ENCODE data around the gene NDST3.

Gene NDST3

DNA sequence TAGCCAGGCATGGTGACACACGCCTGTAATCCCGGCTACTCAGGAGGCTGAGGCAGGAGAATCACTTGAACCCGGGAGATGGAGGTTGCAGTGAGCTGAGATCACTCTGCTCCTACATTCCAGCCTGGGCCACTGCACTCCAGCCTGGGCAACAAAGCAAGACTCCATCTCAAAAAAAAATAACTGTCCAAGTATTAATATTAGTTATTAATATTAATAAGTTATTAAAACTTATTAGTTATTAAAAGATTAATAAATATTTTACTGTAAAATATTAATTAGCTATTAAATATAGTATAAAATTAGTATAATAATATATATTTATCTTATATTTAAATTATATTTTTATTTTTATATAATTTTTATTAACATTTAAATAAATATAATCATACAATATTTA is 19.5 kb upstream of the NDST3 start:
- no peak for DNase-seq
- H3K79me2 ChIP-seq (ENCODE audit: insufficient read depth, low read length) = no peaks in the 10 kb centered on the region
- no peak overlapping the region for H2AFZ ChIP-seq (ENCODE audit: low read depth, low read length)
- H4K20me1 ChIP-seq (ENCODE audit: insufficient read depth, low read length) = no peaks in the 10 kb centered on the region
- H3K9ac ChIP-seq (ENCODE audit: low read depth, low read length) = no peak overlapping the region
- H3K36me3 ChIP-seq (ENCODE audit: insufficient read depth, low read length) = no peaks in the 10 kb centered on the region
- no peaks in the 10 kb centered on the region for H3K27me3 ChIP-seq (ENCODE audit: insufficient read depth, low read length, poor library complexity)
- ATAC-seq (ENCODE audit: insufficient read depth, low read depth) = no peak
- no peaks in the 10 kb centered on the region for H3K4me1 ChIP-seq (ENCODE audit: insufficient read depth, low read length)
- H3K4me3 ChIP-seq (ENCODE audit: low read depth in 1 of 2, low read length in 2 of 2) = no peak overlapping the region
- TF ChIP-seq EZH2 (IDR thresholded peaks at IDR 0.05; ENCODE audit: borderline replicate concordance, low read depth, low read length, severe bottlenecking) = no peak
- no peak overlapping the region for H3K27ac ChIP-seq (ENCODE audit: low read length)
- no peaks in the 10 kb centered on the region for H3K9me3 ChIP-seq (ENCODE audit: insufficient read depth, low read length, severe bottlenecking)
- no peak overlapping the region for H3K4me2 ChIP-seq (ENCODE audit: insufficient read depth, low read length)

DNA sequence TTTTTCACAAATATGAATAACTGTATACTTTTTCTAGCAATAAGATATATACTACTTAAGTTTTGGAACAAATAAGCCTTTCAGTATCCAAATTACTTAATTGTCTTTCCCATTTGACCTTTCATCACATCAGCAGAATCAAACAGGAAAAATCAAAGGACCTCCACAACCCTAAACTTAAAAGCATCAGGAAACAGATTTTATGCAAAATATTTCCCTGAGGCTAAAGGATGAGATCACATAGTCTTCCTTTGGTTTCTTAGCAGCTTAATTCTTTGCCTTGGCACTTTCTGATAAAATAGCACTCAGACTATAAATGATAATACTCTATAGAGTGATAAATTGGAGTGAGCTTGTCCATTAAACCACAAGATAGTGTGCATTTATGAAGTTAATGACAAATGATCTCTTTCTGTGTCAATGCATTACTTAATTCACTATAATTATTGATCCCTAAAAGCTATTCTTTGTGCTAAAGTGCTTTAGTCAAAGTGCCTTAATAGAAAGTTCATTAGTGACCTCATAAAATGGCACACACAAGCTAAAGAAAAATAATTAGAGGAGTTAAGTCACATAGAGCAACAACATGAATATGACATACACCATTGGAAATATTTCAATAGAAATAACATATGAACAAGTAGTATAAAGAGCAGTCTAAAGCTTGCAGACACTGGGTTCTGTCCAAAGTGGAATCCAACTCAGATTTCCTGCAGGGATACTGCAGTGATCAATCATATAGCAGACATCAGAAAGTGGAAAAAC is 15.7 kb upstream of the NDST3 start:
- no peaks in the 10 kb centered on the region for H3K4me1 ChIP-seq (ENCODE audit: insufficient read depth, low read length)
- no peak overlapping the region for H3K27ac ChIP-seq (ENCODE audit: low read length)
- no peak overlapping the region for H3K4me2 ChIP-seq (ENCODE audit: insufficient read depth, low read length)
- no peaks in the 10 kb centered on the region for H3K36me3 ChIP-seq (ENCODE audit: insufficient read depth, low read length)
- no peaks in the 10 kb centered on the region for H3K9me3 ChIP-seq (ENCODE audit: insufficient read depth, low read length, severe bottlenecking)
- H3K4me3 ChIP-seq (ENCODE audit: low read depth in 1 of 2, low read length in 2 of 2) = no peak overlapping the region
- TF ChIP-seq EZH2 (IDR thresholded peaks at IDR 0.05; ENCODE audit: borderline replicate concordance, low read depth, low read length, severe bottlenecking) = no peak
- TF ChIP-seq, protein P1, sequence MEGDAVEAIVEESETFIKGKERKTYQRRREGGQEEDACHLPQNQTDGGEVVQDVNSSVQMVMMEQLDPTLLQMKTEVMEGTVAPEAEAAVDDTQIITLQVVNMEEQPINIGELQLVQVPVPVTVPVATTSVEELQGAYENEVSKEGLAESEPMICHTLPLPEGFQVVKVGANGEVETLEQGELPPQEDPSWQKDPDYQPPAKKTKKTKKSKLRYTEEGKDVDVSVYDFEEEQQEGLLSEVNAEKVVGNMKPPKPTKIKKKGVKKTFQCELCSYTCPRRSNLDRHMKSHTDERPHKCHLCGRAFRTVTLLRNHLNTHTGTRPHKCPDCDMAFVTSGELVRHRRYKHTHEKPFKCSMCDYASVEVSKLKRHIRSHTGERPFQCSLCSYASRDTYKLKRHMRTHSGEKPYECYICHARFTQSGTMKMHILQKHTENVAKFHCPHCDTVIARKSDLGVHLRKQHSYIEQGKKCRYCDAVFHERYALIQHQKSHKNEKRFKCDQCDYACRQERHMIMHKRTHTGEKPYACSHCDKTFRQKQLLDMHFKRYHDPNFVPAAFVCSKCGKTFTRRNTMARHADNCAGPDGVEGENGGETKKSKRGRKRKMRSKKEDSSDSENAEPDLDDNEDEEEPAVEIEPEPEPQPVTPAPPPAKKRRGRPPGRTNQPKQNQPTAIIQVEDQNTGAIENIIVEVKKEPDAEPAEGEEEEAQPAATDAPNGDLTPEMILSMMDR (IDR thresholded peaks at IDR 0.05; ENCODE audit: borderline replicate concordance, extremely low read depth, low read length, poor library complexity, severe bottlenecking) = no peak
- H3K79me2 ChIP-seq (ENCODE audit: insufficient read depth, low read length) = no peaks in the 10 kb centered on the region
- no peak overlapping the region for H3K9ac ChIP-seq (ENCODE audit: low read depth, low read length)
- no peak overlapping the region for H2AFZ ChIP-seq (ENCODE audit: low read depth, low read length)
- DNase-seq (no peak), ATAC-seq (ENCODE audit: insufficient read depth, low read depth) (no peak)
- H4K20me1 ChIP-seq (ENCODE audit: insufficient read depth, low read length) = no peaks in the 10 kb centered on the region
- no peaks in the 10 kb centered on the region for H3K27me3 ChIP-seq (ENCODE audit: insufficient read depth, low read length, poor library complexity)

DNA sequence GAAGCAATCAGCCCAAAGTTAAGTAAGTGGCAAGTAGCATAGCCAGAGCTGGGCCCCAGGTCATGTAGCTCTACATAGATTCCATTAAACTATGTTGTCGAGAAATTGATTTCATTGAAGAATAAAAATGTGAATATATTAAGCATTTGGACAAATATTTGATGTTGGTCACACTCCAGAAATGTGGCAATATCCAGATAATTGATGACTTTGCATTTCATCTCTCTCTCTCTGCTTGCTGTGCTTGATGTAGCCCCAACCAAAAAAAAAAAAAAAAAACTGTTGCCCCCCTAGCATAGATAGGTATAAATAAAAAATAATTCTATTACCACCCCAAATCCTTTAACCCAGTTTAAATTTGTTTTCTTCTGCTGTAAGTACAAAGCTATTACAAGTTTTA is 7.5 kb upstream of the NDST3 start:
- no peaks in the 10 kb centered on the region for H3K27me3 ChIP-seq (ENCODE audit: insufficient read depth, low read length, poor library complexity)
- no peak for DNase-seq
- no peaks in the 10 kb centered on the region for H3K36me3 ChIP-seq (ENCODE audit: insufficient read depth, low read length)
- no peaks in the 10 kb centered on the region for H3K79me2 ChIP-seq (ENCODE audit: insufficient read depth, low read length)
- ATAC-seq (ENCODE audit: insufficient read depth, low read depth) = no peak
- no peak for TF ChIP-seq EZH2 (IDR thresholded peaks at IDR 0.05; ENCODE audit: borderline replicate concordance, low read depth, low read length, severe bottlenecking)
- TF ChIP-seq, protein P1 (IDR thresholded peaks at IDR 0.05; ENCODE audit: borderline replicate concordance, extremely low read depth, low read length, poor library complexity, severe bottlenecking) = no peak
- H3K9ac ChIP-seq (ENCODE audit: low read depth, low read length) = no peak overlapping the region
- H3K4me1 ChIP-seq (ENCODE audit: insufficient read depth, low read length) = peaks cover 19% of the 10 kb centered on the region
- no peak overlapping the region for H3K27ac ChIP-seq (ENCODE audit: low read length)
- H2AFZ ChIP-seq (ENCODE audit: low read depth, low read length) = no peak overlapping the region
- H4K20me1 ChIP-seq (ENCODE audit: insufficient read depth, low read length) = no peaks in the 10 kb centered on the region
- no peak overlapping the region for H3K4me3 ChIP-seq (ENCODE audit: low read depth in 1 of 2, low read length in 2 of 2)
- no peaks in the 10 kb centered on the region for H3K9me3 ChIP-seq (ENCODE audit: insufficient read depth, low read length, severe bottlenecking)
- H3K4me2 ChIP-seq (ENCODE audit: insufficient read depth, low read length) = no peak overlapping the region

DNA sequence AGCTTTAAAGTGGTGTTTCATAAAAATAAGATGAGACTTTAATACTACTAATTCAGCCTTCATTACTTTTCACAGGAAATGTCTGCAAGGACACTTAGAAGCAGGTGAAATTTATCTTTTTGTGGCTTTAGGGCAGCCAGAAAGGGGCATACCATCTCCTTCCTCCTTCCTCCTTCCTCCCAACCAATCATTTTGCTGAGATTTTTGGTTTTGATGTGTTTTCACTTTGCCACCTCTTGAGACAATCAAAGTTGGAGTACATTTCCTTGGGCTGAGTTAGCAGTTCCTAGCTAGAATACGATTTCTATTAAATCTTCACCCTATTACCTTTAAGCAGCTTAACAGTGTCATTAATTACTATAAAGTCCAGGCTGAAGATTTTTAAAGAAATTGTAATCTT is 5.1 kb upstream of the NDST3 start:
- H3K27me3 ChIP-seq (ENCODE audit: insufficient read depth, low read length, poor library complexity) = no peaks in the 10 kb centered on the region
- peak overlapping the region; percentile 35; the same call in 1 of the 2 replicates for H3K4me2 ChIP-seq (ENCODE audit: insufficient read depth, low read length)
- TF ChIP-seq, protein P1 (IDR thresholded peaks at IDR 0.05; ENCODE audit: borderline replicate concordance, extremely low read depth, low read length, poor library complexity, severe bottlenecking) = no peak
- TF ChIP-seq EZH2 (IDR thresholded peaks at IDR 0.05; ENCODE audit: borderline replicate concordance, low read depth, low read length, severe bottlenecking) = no peak
- peak; percentile 41 for ATAC-seq (ENCODE audit: insufficient read depth, low read depth)
- H4K20me1 ChIP-seq (ENCODE audit: insufficient read depth, low read length) = no peaks in the 10 kb centered on the region
- no peak overlapping the region for H3K9ac ChIP-seq (ENCODE audit: low read depth, low read length)
- DNase-seq = peak; percentile 39
- H3K27ac ChIP-seq (ENCODE audit: low read length) = no peak overlapping the region
- no peaks in the 10 kb centered on the region for H3K9me3 ChIP-seq (ENCODE audit: insufficient read depth, low read length, severe bottlenecking)
- no peaks in the 10 kb centered on the region for H3K36me3 ChIP-seq (ENCODE audit: insufficient read depth, low read length)
- H2AFZ ChIP-seq (ENCODE audit: low read depth, low read length) = peak overlapping the region; percentile 50
- H3K4me3 ChIP-seq (ENCODE audit: low read depth in 1 of 2, low read length in 2 of 2) = no peak overlapping the region
- peaks cover 33% of the 10 kb centered on the region for H3K4me1 ChIP-seq (ENCODE audit: insufficient read depth, low read length)
- peaks cover 22% of the 10 kb centered on the region for H3K79me2 ChIP-seq (ENCODE audit: insufficient read depth, low read length)

All from DND-41 (cell line).